Liver (tissue), 3 donors: ENCODE measurements around the gene PVALEF.

ENCODE experiments used
- CTCF ChIP-seq: fragments of 150-350 bp; IDR thresholded peaks from 2 replicates; pipeline ENCODE4 v1.5.1; 2017; ENCODE audit warnings: improper control_type of control experiment, low read depth, low read length; ENCODE audit not compliant: missing input control
- GABPA ChIP-seq, 2 donors: IDR thresholded peaks in 1 of 2; conservative IDR thresholded peaks in 1 of 2; 2 replicates each; pipeline ENCODE4 v1.6.1; 2016; ENCODE audit warnings: antibody characterized with exemption in 2 of 2, mild to moderate bottlenecking in 1 of 2, moderate library complexity in 1 of 2
- JUND ChIP-seq, 2 donors: IDR thresholded peaks; 2 replicates each; pipeline ENCODE4 v1.6.1; 2016; ENCODE audit warnings: antibody characterized with exemption in 2 of 2
- MAX ChIP-seq: IDR thresholded peaks from 2 replicates; pipeline ENCODE4 v1.6.1; 2016; ENCODE audit warnings: antibody characterized with exemption
- NR2F2 ChIP-seq: IDR thresholded peaks from 2 replicates; pipeline ENCODE4 v1.6.1; 2016; ENCODE audit warnings: antibody characterized with exemption
- SP1 ChIP-seq: IDR thresholded peaks from 2 replicates; pipeline ENCODE4 v1.6.1; 2018; ENCODE audit warnings: antibody characterized with exemption, mild to moderate bottlenecking
- TAF1 ChIP-seq: conservative IDR thresholded peaks from 2 replicates; pipeline ENCODE4 v1.6.1; 2016; ENCODE audit warnings: antibody characterized with exemption, mild to moderate bottlenecking
- TF ChIP-seq, protein P1 (sequence below): IDR thresholded peaks from 2 replicates; pipeline ENCODE4 v1.6.1; 2016; ENCODE audit warnings: antibody characterized with exemption, mild to moderate bottlenecking
- TF ChIP-seq, protein P2 (sequence below): IDR thresholded peaks from 2 replicates; pipeline ENCODE4 v1.6.1; 2016; ENCODE audit warnings: antibody characterized with exemption
- donor health status: healthy.
- donor health status: healthy.

GRCh38 chr17:81183316-81183715 lies 18.0 kb downstream of the PVALEF start:
- TF ChIP-seq CTCF, result no peak
- no peak for TF ChIP-seq NR2F2
- TF ChIP-seq JUND (IDR thresholded peaks at IDR 0.05), result no peak
- TF ChIP-seq, protein P1, sequence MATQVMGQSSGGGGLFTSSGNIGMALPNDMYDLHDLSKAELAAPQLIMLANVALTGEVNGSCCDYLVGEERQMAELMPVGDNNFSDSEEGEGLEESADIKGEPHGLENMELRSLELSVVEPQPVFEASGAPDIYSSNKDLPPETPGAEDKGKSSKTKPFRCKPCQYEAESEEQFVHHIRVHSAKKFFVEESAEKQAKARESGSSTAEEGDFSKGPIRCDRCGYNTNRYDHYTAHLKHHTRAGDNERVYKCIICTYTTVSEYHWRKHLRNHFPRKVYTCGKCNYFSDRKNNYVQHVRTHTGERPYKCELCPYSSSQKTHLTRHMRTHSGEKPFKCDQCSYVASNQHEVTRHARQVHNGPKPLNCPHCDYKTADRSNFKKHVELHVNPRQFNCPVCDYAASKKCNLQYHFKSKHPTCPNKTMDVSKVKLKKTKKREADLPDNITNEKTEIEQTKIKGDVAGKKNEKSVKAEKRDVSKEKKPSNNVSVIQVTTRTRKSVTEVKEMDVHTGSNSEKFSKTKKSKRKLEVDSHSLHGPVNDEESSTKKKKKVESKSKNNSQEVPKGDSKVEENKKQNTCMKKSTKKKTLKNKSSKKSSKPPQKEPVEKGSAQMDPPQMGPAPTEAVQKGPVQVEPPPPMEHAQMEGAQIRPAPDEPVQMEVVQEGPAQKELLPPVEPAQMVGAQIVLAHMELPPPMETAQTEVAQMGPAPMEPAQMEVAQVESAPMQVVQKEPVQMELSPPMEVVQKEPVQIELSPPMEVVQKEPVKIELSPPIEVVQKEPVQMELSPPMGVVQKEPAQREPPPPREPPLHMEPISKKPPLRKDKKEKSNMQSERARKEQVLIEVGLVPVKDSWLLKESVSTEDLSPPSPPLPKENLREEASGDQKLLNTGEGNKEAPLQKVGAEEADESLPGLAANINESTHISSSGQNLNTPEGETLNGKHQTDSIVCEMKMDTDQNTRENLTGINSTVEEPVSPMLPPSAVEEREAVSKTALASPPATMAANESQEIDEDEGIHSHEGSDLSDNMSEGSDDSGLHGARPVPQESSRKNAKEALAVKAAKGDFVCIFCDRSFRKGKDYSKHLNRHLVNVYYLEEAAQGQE, result no peak
- TF ChIP-seq GABPA (IDR thresholded peaks at IDR 0.05 in 1 of 2, conservative IDR thresholded peaks at IDR 0.05 in 1 of 2), result no peak
- no peak for TF ChIP-seq TAF1
- TF ChIP-seq, protein P2, sequence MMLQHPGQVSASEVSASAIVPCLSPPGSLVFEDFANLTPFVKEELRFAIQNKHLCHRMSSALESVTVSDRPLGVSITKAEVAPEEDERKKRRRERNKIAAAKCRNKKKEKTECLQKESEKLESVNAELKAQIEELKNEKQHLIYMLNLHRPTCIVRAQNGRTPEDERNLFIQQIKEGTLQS, result no peak
- TF ChIP-seq MAX, result no peak
- no peak for TF ChIP-seq SP1
